GM10248 (cell line): ENCODE data around the gene FNDC3B.
A peak's percentile ranks its signal among the peaks of the same experiment; 100 is the strongest.

ENCODE experiments used
- CTCF ChIA-PET: fragments of 300-600 bp; sonication (Branson Sonifier 250); formaldehyde crosslinking; extraction: SDS; loops from one replicate; lab custom pipeline; 2021; ENCODE audit warnings: antibody characterized with exemption; lab: Yijun Ruan, JAX
- POLR2A ChIA-PET: fragments of 350-650 bp; sonication (Branson Sonifier 250); formaldehyde crosslinking; extraction: SDS; loops from one replicate; lab custom pipeline; 2020; ENCODE audit warnings: antibody characterized with exemption; lab: Yijun Ruan, JAX
- DNase-seq: peaks from one replicate; pipeline ENCODE4 v3.0.0; 2012; ENCODE audit errors: extremely low spot score
- TF ChIP-seq, protein P1 (sequence below): IDR thresholded peaks from 2 replicates; pipeline ENCODE4 v1.5.1; 2012; ENCODE audit warnings: mild to moderate bottlenecking, low read depth; ENCODE audit errors: extremely low read depth, missing control alignments, control extremely low read depth

FNDC3B gene

DNA sequence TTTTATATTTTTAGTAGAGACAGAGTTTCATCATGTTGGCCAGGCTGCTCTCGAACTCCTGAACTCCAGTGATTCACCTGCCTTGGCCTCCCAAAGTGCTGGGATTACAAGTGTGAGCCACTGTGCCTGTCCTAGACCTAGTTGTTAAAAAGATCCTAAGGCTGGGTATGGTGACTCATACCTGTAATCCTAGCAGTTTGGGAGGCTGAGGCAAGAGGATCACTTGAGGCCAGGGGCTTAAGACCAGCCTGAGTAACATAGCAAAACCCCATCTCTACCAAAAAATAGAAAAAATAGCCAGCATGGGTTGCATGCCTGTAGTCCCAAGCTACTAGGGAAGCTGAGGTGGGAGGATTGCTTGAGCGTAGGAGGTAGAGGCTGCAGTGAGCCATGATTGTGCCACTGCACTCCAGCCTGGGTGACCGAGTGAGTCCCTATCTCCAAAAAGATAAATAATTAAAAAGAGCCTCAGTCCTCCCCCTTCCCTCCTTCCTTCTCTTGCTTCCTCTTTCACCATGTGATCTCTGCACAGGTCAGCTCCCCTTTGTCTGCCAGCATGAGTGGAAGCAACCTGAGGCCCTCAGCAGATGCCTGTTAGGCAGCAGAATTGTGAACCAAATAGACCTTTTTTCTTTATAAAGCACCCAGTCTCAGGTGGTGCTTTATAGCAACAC, 9.8 kb upstream of the FNDC3B start:
- no peak for DNase-seq
- TF ChIP-seq, protein P1, sequence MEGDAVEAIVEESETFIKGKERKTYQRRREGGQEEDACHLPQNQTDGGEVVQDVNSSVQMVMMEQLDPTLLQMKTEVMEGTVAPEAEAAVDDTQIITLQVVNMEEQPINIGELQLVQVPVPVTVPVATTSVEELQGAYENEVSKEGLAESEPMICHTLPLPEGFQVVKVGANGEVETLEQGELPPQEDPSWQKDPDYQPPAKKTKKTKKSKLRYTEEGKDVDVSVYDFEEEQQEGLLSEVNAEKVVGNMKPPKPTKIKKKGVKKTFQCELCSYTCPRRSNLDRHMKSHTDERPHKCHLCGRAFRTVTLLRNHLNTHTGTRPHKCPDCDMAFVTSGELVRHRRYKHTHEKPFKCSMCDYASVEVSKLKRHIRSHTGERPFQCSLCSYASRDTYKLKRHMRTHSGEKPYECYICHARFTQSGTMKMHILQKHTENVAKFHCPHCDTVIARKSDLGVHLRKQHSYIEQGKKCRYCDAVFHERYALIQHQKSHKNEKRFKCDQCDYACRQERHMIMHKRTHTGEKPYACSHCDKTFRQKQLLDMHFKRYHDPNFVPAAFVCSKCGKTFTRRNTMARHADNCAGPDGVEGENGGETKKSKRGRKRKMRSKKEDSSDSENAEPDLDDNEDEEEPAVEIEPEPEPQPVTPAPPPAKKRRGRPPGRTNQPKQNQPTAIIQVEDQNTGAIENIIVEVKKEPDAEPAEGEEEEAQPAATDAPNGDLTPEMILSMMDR: no peak
- ChIA-PET CTCF (interaction anchor here (0.7 to 3.2 kb wide), 4 partner anchors 9 to 312 kb away, joined by 3 to 9 read pairs (median 7); no protein-coding TSS in a partner anchor), POLR2A (no interaction called here)

DNA sequence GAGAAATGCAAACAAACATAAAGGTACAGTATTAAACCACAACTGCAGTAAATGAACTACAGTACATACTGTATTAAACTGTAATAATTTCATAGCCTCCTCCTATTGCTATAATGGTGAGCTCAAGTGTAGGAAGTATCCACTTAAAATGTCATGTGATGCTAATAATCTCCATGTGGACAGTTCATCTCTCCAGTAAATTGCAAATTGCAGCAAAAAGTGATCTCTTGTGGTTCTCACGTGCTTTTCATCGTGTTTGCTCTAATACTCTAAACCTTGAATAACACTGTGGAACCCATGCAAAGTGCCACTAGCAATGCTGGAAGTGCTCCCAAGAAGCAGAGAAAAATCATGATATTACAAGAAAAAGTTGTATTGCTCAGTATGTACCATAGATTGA, 9.2 kb upstream of the FNDC3B start:
- TF ChIP-seq, protein P1: no peak
- no peak for DNase-seq
- CTCF ChIA-PET: interaction anchor here (3.2 kb wide), 1 partner anchor 311 kb away, joined by 9 read pairs; no protein-coding TSS in a partner anchor
- POLR2A ChIA-PET: no interaction called here

DNA sequence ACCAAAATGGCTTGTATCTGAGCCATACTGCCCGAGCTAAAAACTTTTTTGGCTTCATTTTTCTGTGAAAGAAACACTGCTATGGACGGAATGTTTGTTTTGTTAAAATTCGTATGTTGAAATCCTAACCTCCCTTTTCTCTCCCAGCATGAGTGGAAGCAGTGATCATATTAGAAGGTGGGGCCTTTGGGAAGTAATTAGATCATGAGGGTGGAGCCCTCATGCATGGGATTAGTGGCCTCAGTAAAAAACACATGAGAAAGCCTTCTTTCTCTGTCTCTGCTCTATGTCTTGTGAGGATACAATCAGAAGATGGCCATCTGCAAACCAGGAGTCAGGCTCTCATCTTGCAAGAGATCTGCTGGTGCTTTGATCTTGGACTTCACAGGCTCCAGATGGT, 7.4 kb upstream of the FNDC3B start:
- DNase-seq: no peak
- TF ChIP-seq, protein P1: no peak
- ChIA-PET CTCF (no interaction called here), POLR2A (no interaction called here)

DNA sequence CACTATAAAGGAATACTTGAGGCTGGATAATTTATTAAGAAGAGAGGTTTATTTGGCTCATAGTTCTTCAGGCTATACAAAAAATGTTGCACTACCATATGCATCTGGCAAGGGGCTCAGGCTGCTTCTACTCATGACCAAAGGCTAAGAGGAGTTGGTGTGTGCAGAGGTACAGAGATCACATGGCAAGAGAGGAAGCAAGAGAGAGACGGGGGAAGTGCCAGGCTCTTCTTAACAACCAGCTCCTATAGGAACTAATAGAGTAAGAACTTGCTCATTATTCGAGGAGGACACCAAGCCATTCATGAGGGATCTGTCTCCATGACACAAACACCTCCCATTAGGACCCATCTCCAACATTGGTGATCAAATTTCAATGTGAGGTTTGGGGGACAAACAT, 6.0 kb upstream of the FNDC3B start:
- DNase-seq: no peak
- POLR2A ChIA-PET: no interaction called here
- CTCF ChIA-PET: interaction anchor here (1.1 kb wide), 1 partner anchor 18 kb away, joined by 3 read pairs; no protein-coding TSS in a partner anchor
- TF ChIP-seq, protein P1: no peak

DNA sequence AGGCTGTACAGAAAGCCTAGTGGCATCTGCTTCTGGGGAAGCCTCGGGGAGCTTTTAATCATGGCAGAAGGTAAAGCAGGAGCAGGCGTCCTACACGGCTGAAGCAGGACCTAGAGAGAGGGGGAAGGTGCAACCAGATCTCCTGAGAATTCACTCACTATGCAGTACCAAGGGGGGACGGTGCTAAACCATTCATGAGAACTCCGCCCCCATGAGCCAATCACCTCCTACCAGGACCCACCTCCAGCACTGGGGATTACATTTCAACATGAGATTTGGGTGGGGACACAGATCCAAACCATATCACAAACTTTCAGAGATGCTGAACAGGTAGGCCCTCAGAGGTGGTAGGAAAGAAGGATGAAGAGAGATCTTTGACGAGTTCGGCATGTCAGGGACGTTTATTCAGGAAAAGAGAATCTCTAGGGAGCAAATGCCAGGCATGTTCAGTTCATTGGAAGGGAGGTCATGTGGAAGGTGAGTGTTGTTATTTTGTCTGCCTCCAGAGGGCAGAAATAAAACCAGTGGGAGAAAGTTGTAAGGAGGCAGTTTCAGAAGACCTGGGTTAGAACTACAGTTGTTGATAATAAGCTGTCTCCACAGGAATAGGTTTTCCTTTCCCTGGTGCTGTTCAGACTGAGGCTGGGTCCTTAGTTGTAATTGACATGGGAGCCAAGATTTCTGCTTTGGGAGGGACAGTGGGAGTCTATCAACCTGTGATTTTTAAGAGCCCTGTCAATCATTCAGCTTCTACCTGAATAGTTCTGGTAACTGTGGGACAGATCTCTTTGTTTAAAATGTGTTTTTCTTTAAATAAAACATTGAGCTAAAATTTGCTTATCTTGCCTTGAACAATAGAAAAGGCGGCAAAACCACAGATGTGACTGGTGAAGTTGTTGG, 4.3 kb upstream of the FNDC3B start:
- ChIA-PET POLR2A (no interaction called here), CTCF (interaction anchor here (0.7 to 2.3 kb wide), 14 partner anchors 8 to 306 kb away, joined by 3 to 9 read pairs (median 3); no protein-coding TSS in a partner anchor)
- TF ChIP-seq, protein P1: peak; percentile 26
- DNase-seq: peak; percentile 31

DNA sequence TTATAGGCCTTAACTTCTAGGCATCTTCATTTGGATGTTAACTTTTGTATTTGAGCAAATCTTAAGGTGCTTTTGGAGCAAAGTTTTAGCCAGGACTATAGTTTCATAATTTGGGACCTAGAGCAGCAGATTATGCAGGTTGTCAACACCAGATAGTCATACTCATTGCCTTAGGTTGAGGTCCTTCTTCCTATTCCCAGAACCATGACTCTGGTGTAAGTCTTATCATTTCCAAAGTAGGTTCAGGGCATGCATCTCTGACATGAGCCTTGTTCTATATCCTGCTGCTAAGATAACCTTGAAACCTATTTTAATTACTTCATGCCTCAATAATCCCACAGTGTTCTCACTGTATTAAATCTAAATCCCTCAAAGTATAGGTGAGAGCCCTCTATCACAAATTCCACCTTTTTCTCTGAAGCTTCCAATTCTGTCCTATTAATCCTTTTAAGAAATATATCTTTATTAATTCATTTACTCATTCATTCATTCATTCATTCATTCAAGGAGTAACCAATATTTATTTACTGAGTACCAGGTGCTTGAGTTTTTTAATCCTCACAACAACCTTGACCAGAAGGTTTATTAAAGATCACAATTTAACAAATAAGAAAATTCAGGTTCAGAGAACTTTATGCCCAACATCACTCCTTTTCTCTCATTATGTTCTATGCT, 2.7 kb upstream of the FNDC3B start:
- TF ChIP-seq, protein P1: no peak
- DNase-seq: no peak
- ChIA-PET CTCF (interaction anchor here (0.9 to 2.3 kb wide), 6 partner anchors 10 to 296 kb away, joined by 3 to 9 read pairs (median 4); no protein-coding TSS in a partner anchor), POLR2A (no interaction called here)
